RPMI8226 (cell line): ENCODE measurements around the gene DMBX1.

Source experiments
- DNase-seq: peaks from one replicate; pipeline ENCODE4 v3.0.0-alpha.2; 2015

DMBX1 gene

GRCh38 chr1:46526691-46527291, 37.2 kb downstream of the DMBX1 start:
- DNase-seq, result no peak

GRCh38 chr1:46527474-46528296, 38.0 kb downstream of the DMBX1 start:
- peak; percentile 84 for DNase-seq

GRCh38 chr1:46528297-46528955, 38.8 kb downstream of the DMBX1 start:
- no peak for DNase-seq

GRCh38 chr1:46529031-46529630, 39.5 kb downstream of the DMBX1 start:
- DNase-seq, result no peak

DNA sequence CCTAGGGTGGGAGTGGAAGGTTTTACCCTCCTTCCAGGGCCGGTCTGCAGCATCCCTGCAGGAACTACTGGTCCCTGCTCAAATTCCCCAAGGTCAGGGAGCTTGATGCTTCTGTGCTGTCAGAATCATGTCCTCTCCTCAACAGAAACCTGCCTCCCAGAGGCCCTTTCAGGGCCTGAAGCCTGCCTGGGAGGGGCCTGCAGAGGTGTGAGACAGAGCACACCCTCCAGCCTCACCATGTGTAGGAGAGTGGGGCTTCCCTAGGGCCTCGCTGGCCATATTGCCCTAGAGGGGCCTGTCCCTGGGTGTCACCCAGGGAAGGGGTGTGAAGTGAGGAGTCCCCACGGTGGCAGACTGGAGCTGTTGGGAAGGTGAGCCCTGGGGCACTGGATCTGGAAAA, 40.7 kb downstream of the DMBX1 start:
- no peak for DNase-seq

DNA sequence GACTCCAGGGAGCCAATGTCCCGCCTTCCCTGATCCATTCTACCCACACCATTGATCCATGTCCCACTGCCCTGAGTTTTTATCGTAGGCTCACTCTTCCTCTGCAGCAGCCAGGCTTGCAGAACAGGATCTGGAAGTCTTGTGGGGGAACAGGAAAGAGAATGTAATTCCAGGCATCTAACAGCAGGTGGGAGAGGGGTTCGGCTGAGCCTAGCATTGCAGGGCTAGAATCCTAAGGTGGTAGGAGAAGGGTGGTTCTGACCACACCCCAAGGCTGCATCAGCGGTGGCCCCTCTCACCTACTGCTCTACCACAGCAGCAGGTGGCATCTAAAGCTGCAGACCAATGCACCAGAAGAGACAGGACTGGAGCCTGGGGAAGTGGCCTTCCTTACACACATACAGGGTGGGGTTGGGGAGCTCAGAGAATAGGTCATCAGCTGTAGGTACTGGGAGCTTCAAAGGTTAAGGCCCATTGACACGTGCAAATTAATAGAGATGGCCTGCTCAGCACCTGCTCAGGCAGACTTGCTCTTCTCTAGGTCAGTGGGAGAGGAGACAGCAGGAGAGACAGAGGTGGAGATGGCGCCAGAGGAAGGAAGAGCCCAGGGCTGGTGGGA, 41.3 kb downstream of the DMBX1 start:
- no peak for DNase-seq

GRCh38 chr1:46532095-46532494, 42.5 kb downstream of the DMBX1 start:
- DNase-seq, result no peak

DNA sequence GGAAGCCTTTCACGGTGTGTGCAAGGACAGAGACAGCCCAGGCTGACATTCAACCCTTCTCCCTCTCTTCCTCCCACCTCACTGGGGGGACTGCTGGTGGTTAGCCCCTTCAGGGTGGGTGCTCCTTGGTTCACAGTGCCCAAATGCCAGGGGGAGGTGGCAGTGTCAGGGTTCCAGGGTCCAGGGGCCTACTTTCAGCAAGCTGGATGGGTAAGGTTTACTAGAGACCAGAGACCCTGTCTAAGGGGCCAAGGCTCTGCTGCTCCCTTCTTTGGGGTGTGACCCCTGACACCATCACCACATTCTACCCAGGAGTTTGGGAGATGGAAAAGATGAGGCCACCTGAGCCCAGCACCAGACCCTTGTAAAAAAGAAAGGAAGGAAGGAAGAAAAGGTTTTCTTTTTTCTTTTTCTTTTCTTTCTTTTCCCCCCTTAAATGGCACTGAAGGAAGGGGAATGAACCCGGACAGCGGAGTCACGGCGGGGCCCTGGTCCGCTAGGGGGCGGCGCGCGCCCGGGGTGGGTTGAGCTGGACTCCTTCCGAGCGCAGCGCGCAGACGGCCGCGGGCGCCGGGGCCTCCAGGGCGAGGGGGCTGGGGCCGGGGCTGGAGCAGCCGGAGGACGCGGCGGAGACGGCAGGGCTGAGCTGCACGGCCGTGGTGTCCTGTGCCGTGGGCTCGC, 43.0 kb downstream of the DMBX1 start:
- DNase-seq, result peak; percentile 77

DNA sequence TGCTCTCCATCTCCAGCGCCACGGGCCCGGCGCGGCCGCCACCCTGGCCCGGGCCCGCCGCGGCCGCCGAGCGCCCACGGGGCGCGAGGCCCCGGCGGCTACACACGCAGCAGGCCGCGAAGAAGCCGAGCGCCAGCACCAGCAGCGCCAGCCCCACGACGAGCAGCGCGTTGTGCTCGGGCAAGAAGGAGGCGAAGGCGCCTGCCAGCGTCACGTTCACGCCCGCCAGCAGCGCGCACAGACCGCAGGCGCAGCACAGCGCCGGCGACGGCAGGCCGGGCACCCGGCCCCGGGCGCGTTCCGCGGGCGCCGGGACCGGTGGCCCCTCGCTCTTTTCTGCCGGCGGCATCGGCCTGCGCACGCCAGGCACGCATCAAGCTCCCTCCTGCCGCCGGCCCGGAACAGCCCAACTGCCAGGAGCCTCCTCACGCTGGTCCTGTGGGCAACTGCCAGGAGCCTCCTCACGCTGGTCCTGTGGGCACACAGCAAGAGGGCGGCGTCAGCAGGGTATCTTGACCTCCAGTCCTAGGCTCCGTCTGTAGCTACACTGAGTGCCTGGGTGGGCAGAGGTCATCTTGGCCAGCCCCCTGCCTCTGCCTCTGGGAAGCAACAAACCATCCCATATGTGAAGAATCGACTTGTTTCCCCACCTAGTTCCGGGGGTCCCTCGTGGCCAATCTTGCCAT, 43.7 kb downstream of the DMBX1 start:
- peak; percentile 55 for DNase-seq

DNA sequence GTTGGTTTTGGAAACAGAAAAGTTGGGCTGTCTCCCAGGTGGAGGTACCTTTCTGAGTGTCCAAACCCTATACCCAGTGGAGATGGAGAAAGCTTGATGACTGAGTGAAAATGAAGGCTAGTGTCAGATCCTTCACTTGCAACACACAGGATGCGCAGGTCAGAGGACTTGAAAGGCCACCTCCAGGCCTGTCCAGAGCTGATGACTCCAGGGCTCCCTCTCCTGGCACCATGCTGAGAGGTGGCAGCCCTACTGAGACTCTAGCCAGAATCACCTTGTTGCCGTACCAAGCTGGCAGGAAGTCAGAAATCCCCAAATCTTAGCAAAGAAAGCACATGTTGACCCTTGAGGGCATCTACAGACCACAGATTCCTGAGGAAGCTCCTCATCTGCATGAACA, 45.4 kb downstream of the DMBX1 start:
- peak; percentile 75 for DNase-seq

DNA sequence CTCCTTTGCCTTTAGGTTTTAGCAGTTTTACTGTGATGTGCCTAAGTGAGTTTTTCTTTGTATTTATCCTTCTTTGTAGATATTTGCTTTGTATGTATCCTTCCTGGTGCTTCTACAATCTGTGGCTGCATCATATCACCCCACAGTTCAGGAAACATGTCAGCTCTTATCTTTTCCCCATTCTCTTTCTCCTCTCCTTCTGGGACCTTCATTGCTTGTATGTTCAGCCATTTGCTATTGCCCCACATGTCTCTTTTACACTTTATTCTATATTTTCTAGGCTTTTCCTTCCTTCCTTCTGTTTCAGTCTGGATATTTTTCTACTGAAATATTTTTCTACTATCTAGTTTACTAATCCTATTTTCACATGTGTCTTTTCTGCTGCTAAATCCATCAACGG, 46.9 kb downstream of the DMBX1 start:
- DNase-seq, result no peak

DNA sequence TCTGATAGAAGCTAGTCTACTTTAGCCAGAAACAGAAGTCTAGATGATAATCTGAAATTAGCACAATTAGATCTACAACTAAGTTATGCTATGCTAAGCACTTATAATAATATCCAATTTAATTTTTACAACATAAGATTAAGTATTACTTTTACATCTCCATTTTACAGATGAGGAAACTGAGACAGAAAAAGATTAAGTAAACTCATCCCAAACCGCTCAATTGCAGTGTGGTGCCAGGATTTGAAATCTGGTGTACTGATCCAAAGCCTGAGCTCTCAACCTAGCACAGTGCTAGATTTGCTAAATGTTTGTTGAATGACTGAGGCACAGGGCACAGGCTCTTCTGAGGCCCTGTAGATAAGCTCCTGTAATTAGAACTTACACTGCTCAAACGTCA, 48.0 kb downstream of the DMBX1 start:
- DNase-seq, result no peak

GRCh38 chr1:46538147-46538546, 48.5 kb downstream of the DMBX1 start:
- no peak for DNase-seq
